Panc1 (cell line): ENCODE measurements around the gene TTLL12. TPM values are rescaled to one million over a fixed set of nuclear protein-coding genes. Genes with fewer than 3 reads are reported as not detected.
A peak's percentile ranks its signal among the peaks of the same experiment; 100 is the strongest.

ENCODE experiments used
- ATAC-seq: fragments of 200-7000 bp; cut with Tn5 transposase; 2 replicates; pipeline ENCODE4 v1.9.1; 2020; ENCODE audit warnings: mild to moderate bottlenecking, moderate library complexity
- BruUV-seq: library from RNA; stranded (reverse); fragments of 400-500 nt; replicated peaks from 2 replicates; lab custom pipeline; 2021; lab: Mats Ljungman, UMichigan
- CTCF ChIA-PET: fragments of 300-600 bp; sonication (Branson Sonifier 250); formaldehyde crosslinking; loops from one replicate; lab custom pipeline; 2022; ENCODE audit warnings: antibody characterized with exemption; lab: Charles Lee
- POLR2A ChIA-PET: fragments of 300-600 bp; sonication (Branson Sonifier 250); formaldehyde crosslinking; loops from one replicate; lab custom pipeline; 2022; ENCODE audit warnings: antibody characterized with exemption; lab: Charles Lee
- DNase-seq: peaks from one replicate; pipeline ENCODE4 v3.0.0-alpha.2; 2010; ENCODE audit warnings: low read depth, low spot score
- H3K27ac ChIP-seq: 2 replicates; pipeline ENCODE4 v1.5.1; 2011; ENCODE audit warnings: mild to moderate bottlenecking, low read length, inconsistent platforms
- H3K27me3 ChIP-seq: fragments of 200-500 bp; sonication (Bioruptor generic); 2 replicates; pipeline ENCODE4 v1.6.0; 2014; ENCODE audit warnings: low read length, inconsistent platforms; ENCODE audit not compliant: control insufficient read depth, insufficient read depth
- H3K36me3 ChIP-seq: fragments of 200-500 bp; sonication (Bioruptor generic); 2 replicates; pipeline ENCODE4 v1.5.1; 2014; ENCODE audit warnings: inconsistent platforms, mild to moderate bottlenecking, low read length, moderate library complexity; ENCODE audit not compliant: control insufficient read depth, insufficient read depth
- H3K4me1 ChIP-seq: 2 replicates; pipeline ENCODE4 v1.5.1; 2011; ENCODE audit warnings: inconsistent platforms, mild to moderate bottlenecking, low read length, moderate library complexity; ENCODE audit not compliant: control insufficient read depth, insufficient read depth
- H3K4me3 ChIP-seq, 2 experiments: 2 replicates each; pipeline ENCODE4 v1.5.1; 2011 to 2012; ENCODE audit warnings: low read depth in 2 of 2, low read length in 2 of 2, mild to moderate bottlenecking in 2 of 2, inconsistent platforms in 1 of 2, moderate library complexity in 1 of 2
- H3K9me3 ChIP-seq: fragments of 200-500 bp; sonication (Bioruptor generic); 2 replicates; pipeline ENCODE4 v1.5.1; 2014; ENCODE audit warnings: low read depth, mild to moderate bottlenecking, inconsistent platforms, low read length, moderate library complexity; ENCODE audit not compliant: control insufficient read depth, insufficient read depth
- CTCF ChIP-seq: fragments of 450-650 bp; IDR thresholded peaks from 2 replicates; pipeline ENCODE4 v1.5.1; 2017; ENCODE audit warnings: mild to moderate bottlenecking
- POLR2AphosphoS5 ChIP-seq: IDR thresholded peaks from 2 replicates; pipeline ENCODE4 v1.6.1; 2012; ENCODE audit warnings: mild to moderate bottlenecking, low read depth, low read length, moderate library complexity
- SIN3A ChIP-seq: IDR thresholded peaks from 2 replicates; pipeline ENCODE4 v1.6.1; 2012; ENCODE audit warnings: low read depth, mild to moderate bottlenecking, low read length, moderate library complexity, borderline replicate concordance; ENCODE audit not compliant: insufficient read depth
- TCF7L2 ChIP-seq: IDR thresholded peaks from 2 replicates; pipeline ENCODE4 v1.6.1; 2011; ENCODE audit warnings: mild to moderate bottlenecking, low read depth, low read length, inconsistent platforms
- in situ Hi-C: cut with HindIII; loops from 2 replicates; pipeline ENCODE4 v1.10.0; 2016; ENCODE audit warnings: low sequenced_read_pairs, low pct_unique_long_range_greater_than_20kb
- intact Hi-C: fragments of 100-400 bp; cut with micrococcal nuclease; formaldehyde crosslinking; loops from one replicate; pipeline ENCODE4 v1.10.0; 2022; ENCODE audit not compliant: unreplicated experiment
- total RNA-seq: library from RNA; stranded (reverse); gene quantifications from one replicate; pipeline ENCODE4 v1.2.1, GENCODE V29; 2021; ENCODE audit not compliant: unreplicated experiment
- TF ChIP-seq, protein P1 (sequence below), 2 experiments: IDR thresholded peaks; 2 replicates each; pipeline ENCODE4 v1.6.1; 2011 to 2012; ENCODE audit warnings: low read depth in 2 of 2, control low read depth in 1 of 2, low read length in 1 of 2, mild to moderate bottlenecking in 1 of 2, moderate library complexity in 1 of 2; ENCODE audit not compliant: insufficient read depth in 1 of 2

TTLL12 gene
- total RNA-seq, 1 experiment from 2014 or later = 26.3 TPM

- BruUV-seq = no TSS peak
- CTCF ChIA-PET = interaction anchor here (0.5 to 1.2 kb wide), 4 partner anchors 39 to 727 kb away, joined by 4 to 6 read pairs (median 4); no protein-coding TSS in a partner anchor
- H3K27me3 ChIP-seq = no peaks in the 10 kb centered on the region
Measured at GRCh38 chr22:43231724-43232034, 44.7 kb upstream of the TTLL12 start.

GRCh38 chr22:43230971-43231723 is 44.2 kb upstream of the TTLL12 start:
- ChIA-PET CTCF (interaction anchor here (0.5 to 1.2 kb wide), 5 partner anchors 19 to 728 kb away, joined by 4 to 6 read pairs (median 4); no protein-coding TSS in a partner anchor), POLR2A (no interaction called here)
- no peaks in the 10 kb centered on the region for H3K36me3 ChIP-seq
- H3K4me1 ChIP-seq = no peaks in the 10 kb centered on the region
- H3K27ac ChIP-seq = no peak overlapping the region
- peak; percentile 73 for ATAC-seq
- H3K27me3 ChIP-seq = no peaks in the 10 kb centered on the region
- TF ChIP-seq SIN3A = no peak
- no peak for TF ChIP-seq POLR2AphosphoS5
- TF ChIP-seq, protein P1, sequence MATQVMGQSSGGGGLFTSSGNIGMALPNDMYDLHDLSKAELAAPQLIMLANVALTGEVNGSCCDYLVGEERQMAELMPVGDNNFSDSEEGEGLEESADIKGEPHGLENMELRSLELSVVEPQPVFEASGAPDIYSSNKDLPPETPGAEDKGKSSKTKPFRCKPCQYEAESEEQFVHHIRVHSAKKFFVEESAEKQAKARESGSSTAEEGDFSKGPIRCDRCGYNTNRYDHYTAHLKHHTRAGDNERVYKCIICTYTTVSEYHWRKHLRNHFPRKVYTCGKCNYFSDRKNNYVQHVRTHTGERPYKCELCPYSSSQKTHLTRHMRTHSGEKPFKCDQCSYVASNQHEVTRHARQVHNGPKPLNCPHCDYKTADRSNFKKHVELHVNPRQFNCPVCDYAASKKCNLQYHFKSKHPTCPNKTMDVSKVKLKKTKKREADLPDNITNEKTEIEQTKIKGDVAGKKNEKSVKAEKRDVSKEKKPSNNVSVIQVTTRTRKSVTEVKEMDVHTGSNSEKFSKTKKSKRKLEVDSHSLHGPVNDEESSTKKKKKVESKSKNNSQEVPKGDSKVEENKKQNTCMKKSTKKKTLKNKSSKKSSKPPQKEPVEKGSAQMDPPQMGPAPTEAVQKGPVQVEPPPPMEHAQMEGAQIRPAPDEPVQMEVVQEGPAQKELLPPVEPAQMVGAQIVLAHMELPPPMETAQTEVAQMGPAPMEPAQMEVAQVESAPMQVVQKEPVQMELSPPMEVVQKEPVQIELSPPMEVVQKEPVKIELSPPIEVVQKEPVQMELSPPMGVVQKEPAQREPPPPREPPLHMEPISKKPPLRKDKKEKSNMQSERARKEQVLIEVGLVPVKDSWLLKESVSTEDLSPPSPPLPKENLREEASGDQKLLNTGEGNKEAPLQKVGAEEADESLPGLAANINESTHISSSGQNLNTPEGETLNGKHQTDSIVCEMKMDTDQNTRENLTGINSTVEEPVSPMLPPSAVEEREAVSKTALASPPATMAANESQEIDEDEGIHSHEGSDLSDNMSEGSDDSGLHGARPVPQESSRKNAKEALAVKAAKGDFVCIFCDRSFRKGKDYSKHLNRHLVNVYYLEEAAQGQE (IDR thresholded peaks at IDR 0.05; ENCODE audit: insufficient read depth in 1 of 2, low read depth in 2 of 2, low read length in 1 of 2) = no peak
- peak; percentile 90 for TF ChIP-seq CTCF
- intact Hi-C loops = loop anchor here (1.0 kb wide), 1 partner anchor 154 kb away; no protein-coding TSS in a partner anchor
- in situ Hi-C loops = no loop called here
- H3K9me3 ChIP-seq = no peaks in the 10 kb centered on the region
- BruUV-seq = no TSS peak
- no peak overlapping the region for H3K4me3 ChIP-seq
- peak; percentile 47 for DNase-seq

More at GRCh38 chr22:43231724-43232034, 44.7 kb upstream of the TTLL12 start:
- in situ Hi-C loops (no loop called here), intact Hi-C loops (loop anchor here (1.0 kb wide), 1 partner anchor 154 kb away; no protein-coding TSS in a partner anchor)
- no peak for DNase-seq
- no peaks in the 10 kb centered on the region for H3K36me3 ChIP-seq
- POLR2A ChIA-PET = no interaction called here
- H3K27ac ChIP-seq = no peak overlapping the region
- no peak for TF ChIP-seq POLR2AphosphoS5
- no peak for TF ChIP-seq TCF7L2
- TF ChIP-seq, protein P1 (IDR thresholded peaks at IDR 0.05; ENCODE audit: insufficient read depth in 1 of 2, low read depth in 2 of 2, low read length in 1 of 2) = no peak
- no peak for TF ChIP-seq CTCF
- TF ChIP-seq SIN3A = no peak
- H3K4me1 ChIP-seq = no peaks in the 10 kb centered on the region
- no peaks in the 10 kb centered on the region for H3K9me3 ChIP-seq
- no peak overlapping the region for H3K4me3 ChIP-seq
- no peak for ATAC-seq
